Measurements from ENCODE around the gene NOL12.

DNA sequence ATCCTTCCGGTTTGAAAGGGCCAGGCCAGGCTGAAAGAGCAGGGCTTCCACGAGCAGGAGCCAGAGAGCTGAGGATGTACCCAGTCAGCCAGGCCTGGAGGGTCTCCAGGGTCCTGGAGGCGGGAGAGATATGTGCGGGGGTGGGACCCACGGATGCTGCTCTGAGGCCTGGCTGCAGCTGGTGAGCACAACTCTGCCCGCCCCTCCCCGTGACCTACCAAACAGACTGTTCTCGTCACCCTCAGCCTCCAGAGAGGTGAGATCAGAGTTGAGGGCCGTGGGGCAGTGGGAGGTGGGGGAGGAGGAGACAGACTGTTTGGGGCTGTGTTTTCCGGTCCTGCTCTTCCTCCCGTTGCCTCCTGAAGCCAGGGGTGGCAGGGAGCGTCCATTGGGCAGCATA, 52.9 kb downstream of the NOL12 start:
- TF ChIP-seq CTCF (tag by site-specific recombination; IDR thresholded peaks at IDR 0.05) = no peak
- no peak for TF ChIP-seq ZNF670 (tag by site-specific recombination; IDR thresholded peaks at IDR 0.05; ENCODE audit: low read depth)
- TF ChIP-seq ZBTB17 (tag by site-specific recombination; IDR thresholded peaks at IDR 0.05) = no peak
- TF ChIP-seq ZNF514 (tag by site-specific recombination; IDR thresholded peaks at IDR 0.05) = no peak
- no peak for TF ChIP-seq OVOL3 (tag by site-specific recombination; IDR thresholded peaks at IDR 0.05)
- TF ChIP-seq ZNF768 (tag by site-specific recombination; IDR thresholded peaks at IDR 0.05) = no peak
- TF ChIP-seq, protein P1, sequence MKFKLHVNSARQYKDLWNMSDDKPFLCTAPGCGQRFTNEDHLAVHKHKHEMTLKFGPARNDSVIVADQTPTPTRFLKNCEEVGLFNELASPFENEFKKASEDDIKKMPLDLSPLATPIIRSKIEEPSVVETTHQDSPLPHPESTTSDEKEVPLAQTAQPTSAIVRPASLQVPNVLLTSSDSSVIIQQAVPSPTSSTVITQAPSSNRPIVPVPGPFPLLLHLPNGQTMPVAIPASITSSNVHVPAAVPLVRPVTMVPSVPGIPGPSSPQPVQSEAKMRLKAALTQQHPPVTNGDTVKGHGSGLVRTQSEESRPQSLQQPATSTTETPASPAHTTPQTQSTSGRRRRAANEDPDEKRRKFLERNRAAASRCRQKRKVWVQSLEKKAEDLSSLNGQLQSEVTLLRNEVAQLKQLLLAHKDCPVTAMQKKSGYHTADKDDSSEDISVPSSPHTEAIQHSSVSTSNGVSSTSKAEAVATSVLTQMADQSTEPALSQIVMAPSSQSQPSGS (tag by site-specific recombination; IDR thresholded peaks at IDR 0.05; ENCODE audit: low read depth) = no peak
- TF ChIP-seq ZNF433 (tag by site-specific recombination; IDR thresholded peaks at IDR 0.05; ENCODE audit: low read depth) = no peak
- no peak for TF ChIP-seq PRDM4 (tag by site-specific recombination; IDR thresholded peaks at IDR 0.05)
- TF ChIP-seq ZBTB21 (tag by site-specific recombination; IDR thresholded peaks at IDR 0.05) = no peak
